HG03342 (cell line): ENCODE data around the gene INPP4B.

ENCODE experiments used
- ATAC-seq: cut with Tn5 transposase; IDR thresholded peaks from one replicate; pipeline ENCODE4 v1.9.1; 2021; ENCODE audit warnings: mild to moderate bottlenecking, moderate library complexity; ENCODE audit not compliant: unreplicated experiment

The INPP4B gene

GRCh38 chr4:142168181-142168580 is 677.9 kb downstream of the INPP4B start:
- no peak for ATAC-seq

DNA sequence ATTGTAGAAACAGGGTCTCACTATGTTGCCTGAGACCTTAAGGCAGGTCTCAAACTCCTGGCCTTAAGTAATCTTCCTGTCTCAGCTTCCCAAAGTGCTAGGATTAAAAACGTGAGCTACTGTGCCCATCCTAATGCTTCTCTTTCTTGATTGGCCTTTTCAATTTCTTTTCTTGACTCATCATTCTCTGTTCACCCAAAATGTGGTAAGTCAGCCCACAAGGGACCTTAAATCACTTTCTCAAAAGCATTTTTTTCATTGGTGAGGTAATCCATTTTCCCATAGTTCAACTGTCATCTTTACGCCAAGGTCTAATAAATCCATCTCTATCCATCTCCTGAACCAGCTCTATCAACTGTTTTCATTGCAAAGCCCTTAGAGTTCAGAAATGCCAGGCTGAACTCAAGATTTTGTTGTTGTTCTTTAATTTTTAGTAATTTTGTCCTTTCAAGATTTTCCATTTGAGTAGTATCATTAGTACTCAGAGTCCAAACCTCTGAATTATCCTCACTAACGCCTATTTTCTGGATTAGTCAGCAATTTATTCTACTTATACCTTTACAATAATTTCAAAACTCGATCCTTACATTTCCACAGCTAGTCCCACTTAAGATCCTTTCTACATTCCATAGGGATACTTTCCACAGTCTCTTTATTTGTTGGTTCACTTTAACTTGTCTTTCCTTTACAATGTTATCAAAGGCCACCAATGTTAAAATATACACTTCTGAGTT is 681.2 kb downstream of the INPP4B start:
- ATAC-seq, result no peak

GRCh38 chr4:142161086-142161485 is 685.0 kb downstream of the INPP4B start:
- ATAC-seq, result no peak

DNA sequence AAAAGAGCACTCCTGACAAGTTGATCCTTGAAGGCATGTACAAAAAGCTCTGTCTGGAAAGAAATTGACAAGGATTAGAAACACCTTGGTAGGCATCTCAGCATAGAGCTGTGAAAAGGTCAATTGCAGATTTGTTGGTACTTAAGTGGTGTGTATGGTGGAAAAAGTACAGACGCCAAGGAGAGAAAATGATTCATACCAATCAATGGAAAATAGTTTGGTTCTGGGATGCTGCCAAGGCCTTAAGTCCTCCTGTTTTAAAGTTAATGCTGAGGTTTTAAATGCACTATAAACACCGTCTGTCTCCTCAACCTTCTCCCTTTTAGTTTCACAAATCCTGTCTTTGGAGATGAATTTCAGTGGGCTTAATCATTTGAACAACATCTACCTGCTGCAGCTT is 685.6 kb downstream of the INPP4B start:
- no peak for ATAC-seq

DNA sequence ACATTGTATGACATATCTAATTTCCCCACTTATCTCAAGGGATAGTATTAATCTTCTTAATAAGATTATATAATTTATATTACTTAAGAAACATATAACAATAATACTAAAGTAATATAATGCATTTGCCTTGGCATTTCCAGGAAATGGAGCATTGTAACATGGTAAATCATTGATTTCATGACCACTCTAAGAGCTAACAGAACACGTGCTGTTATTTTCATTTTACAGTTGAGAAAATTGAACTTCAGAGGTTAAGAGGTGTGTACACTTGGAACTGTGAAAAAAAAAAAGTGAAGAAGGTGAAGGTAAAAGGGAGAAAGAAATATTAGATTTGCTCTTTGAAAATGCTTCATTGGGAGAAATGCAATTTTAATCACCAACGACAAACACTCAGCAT is 687.1 kb downstream of the INPP4B start:
- no peak for ATAC-seq

DNA sequence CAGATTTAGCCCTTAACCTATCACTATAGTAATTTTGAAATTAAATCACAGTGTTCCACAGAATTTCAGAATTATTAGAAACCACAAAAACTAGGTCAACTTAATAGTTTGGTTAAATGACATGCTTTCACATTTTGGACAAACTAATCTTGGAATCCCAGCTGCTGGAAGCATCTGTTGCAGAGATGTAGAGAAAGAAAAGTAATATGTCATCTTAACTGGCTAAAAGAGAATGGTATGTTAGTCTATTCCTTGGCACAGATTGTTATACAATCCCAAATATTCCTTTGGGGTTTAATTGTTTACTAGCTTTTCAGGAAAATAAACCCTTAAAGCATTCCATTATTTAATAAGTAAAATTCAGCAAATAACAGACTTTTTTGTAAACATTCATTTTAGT is 689.8 kb downstream of the INPP4B start:
- no peak for ATAC-seq

- no peak for ATAC-seq
Observed at GRCh38 chr4:142155347-142155746, 690.8 kb downstream of the INPP4B start.

DNA sequence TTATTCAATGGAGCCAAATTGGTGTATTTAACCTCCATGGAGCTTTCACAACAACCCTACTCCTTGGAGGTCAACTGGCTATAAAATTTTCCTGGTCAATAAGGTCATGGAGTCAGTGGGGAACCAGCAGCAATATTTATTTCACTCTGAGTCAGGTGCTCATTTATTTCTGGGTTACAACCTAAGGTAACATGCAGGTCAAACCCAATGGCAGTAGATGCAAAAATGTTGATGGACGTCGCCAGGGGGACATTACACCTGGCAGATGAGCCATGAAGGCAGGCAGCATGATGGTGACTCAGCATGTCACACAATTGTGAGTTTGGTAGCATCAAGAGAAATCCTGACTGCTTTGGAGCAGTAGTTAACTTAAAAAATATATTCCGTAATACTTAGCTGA is 695.6 kb downstream of the INPP4B start:
- ATAC-seq, result no peak

DNA sequence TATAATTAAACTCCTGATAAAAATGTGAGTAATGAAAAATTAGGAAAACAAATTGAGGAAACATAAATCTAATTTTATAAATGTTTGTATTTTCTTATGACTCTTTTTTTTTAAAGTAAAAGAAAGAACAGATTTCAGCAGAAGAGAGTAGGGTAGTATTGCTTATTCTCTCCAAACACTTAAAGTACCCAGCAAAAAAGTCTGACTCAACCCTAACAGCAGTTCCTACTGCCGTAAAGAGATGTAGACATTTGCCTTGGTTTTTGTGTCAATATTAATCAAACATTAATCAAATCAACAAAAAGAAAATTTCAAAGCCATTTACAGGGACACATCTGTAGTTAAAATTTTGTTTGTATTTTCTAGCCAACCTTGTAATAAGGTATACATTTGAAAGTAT is 701.3 kb downstream of the INPP4B start:
- ATAC-seq, result no peak

DNA sequence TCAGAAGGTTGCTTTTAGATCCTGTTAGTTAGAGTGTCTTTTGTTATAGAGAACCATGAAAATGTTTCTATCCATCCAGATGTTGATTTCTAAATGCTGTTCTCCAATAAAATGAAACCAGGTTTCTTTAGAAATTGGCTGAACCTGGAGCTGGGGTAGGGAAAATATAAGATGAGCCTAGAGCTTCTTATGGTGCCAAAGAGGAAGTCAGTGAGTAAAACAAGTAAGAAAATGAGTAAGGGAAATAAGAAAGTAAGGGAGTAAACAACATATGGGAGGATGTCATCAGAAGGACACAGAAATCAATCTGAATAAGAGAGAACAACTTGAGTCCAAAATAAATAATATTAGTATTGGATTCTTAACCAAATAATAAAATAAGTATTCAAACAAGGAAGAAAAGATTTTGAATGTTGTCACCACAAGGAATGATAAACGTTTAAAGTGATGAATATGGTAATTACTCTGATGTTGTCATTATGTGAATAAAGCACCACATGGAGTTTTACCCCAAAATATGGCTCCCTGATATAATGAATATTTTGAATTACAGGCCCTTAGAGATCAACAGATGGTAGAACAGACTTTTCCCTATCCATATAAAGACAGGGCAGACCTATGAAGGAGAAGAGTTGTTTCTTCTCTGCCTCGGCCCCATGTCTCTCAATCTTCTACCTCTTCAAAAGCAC is 703.6 kb downstream of the INPP4B start:
- ATAC-seq, result no peak

DNA sequence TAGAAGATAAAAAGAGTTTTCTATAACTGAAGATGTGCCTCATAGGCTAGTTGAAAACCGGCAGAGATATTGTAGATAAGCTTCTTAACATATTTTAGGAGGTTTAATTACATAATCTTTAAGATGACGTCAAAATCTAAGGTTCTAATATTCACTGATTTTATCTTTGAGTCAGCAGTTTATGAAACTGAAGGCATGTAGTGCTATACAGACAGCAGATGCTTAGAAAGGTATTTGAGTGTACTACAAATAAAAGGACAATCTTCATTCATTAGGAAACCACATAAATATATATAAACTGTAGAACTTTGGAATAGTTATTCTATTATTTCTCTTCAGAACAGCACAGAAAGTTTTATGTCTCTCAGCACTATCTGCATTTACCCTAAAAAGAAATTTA is 704.9 kb downstream of the INPP4B start:
- ATAC-seq, result no peak

DNA sequence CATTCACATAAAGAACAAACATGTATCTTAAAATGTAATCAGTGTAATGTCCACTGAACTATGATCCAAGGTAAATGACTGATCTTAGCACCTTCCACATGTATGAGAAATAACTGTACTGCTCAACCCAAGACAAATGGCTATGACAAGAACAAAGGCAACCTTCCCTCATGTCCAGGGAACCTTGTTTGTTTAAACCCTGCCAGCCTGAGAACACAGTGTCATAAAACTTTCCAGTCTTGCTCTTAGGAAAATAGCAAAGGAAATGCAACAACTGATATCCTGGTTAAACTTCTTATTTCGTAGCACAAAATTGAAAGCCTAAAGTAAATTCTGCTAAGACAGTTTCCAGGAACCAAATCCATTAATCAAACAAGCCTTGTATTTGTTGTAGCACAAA is 715.4 kb downstream of the INPP4B start:
- ATAC-seq, result no peak

DNA sequence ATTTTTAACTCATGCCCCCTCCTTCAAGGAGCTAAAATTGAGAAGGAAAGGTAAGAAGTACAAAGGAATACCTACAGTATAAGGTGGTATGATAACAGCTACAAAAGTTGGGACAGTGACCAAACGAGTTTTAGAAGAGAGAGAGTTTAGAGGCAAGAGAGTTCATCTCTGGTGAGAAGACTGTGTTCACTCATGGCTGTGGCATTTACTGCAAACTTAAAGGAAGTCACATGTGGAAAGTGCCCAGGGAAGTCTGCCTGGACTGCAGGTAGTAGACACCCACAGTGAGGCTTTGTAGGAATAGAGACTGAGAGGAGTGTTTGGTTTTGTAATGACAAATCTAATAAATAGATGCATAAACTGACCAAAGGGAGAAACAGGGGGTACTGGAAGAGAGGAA is 716.2 kb downstream of the INPP4B start:
- no peak for ATAC-seq

GRCh38 chr4:142129473-142129872 is 716.6 kb downstream of the INPP4B start:
- no peak for ATAC-seq

DNA sequence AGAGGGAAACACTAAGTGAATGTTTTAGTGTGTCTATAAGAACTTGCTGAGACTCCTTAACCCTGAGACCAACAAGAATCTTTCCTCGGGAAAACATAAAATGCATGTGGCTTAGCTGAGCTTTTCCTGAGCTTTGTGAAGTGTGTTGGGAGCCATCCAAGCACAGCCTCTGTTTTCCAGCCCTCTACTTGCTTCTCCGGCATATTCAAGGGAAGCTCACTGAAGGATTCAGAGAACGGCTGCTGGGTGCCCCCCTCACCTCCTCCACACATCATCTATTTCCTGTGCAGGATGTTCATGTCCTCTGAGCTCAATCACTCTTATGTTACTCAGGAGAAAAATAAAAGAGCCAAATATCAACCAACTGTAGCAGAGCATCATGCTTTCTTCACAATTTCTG is 717.6 kb downstream of the INPP4B start:
- no peak for ATAC-seq

GRCh38 chr4:142126890-142127497 is 719.1 kb downstream of the INPP4B start:
- peak; percentile 85 for ATAC-seq

GRCh38 chr4:142124874-142125273 is 721.2 kb downstream of the INPP4B start:
- ATAC-seq, result no peak

DNA sequence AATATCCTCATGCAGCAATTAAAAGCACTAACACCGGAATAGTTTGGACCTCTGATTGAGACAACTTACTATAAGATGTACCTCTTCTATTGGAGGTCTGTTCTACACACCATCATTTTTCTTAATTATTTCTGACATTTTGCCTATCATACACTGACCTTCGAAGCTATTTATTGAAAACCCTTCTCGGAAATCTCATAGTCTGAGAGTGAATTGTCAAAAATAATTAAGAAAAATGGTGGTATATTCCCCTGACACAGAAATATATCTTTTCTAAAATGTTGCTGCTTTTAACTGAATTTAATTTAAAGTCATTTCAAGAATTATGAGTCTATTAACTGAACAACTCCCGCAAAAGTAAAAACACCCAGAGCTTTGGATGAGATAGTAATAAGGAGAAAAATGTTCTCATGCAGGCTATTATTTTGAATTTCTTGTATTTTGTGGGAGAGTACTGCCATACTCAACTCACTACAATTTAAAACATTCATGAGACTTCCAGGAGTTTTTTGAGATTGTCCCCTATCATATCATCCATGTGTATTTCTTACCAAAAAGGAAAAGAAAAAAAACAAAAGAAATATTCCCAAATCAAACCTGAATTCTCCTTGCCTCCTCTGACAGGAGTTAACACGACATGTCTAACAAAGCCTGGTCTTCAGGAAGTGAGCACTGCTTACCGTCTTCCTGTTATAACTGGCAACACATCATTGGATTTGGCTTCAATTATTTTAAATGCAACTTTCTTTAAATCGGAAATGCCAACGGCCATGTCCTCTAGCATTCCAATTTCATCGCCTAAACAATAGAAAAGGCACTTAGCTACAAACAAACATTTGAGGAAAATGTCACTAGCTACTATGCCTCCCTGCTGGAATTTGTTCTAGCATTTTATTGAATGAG is 724.4 kb downstream of the INPP4B start:
- ATAC-seq, result no peak

- no peak for ATAC-seq
Observed at GRCh38 chr4:142120921-142121320, 725.2 kb downstream of the INPP4B start.

- no peak for ATAC-seq
Observed at GRCh38 chr4:142112451-142112850, 733.6 kb downstream of the INPP4B start.

GRCh38 chr4:142110136-142110535 is 736.0 kb downstream of the INPP4B start:
- ATAC-seq, result no peak
